Measurements from ENCODE around the gene ATP2B3.

Gene ATP2B3

DNA sequence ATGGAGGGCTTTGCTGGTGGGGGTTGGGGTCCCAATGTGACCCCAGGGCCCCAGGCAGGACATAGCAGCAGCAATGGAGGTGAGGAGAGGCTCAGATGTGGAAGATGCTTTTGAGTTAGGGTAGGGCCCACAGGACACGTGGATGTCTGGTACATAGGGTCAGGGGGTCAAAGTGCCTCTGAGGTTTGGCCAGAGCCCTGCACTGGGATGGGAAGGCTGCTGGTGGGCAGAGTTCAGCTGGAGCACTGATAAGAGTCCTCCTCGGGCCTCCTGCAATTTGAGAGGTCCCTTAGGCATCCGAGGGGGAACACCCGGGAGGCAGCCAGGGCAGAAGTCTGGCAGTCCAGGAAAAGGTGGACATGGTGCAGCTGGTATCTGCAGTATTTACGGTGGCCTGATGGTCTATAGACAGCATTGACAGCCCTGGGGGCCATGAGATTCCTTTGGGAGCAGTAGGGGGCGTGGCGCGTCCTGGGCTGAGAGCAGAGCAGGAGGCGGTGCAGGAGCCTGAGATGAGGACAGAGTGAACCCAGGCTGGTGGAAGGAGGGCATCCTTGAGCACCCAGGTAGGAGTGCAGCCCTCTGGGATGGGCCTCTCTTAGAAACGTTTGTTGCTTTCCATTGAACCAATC lies 58.9 kb downstream of the ATP2B3 start:
- no peak for DNase-seq

- DNase-seq: no peak
Measured at GRCh38 chrX:153576961-153577360, 59.5 kb downstream of the ATP2B3 start.

- no peak for DNase-seq
Measured at GRCh38 chrX:153578200-153578835, 60.9 kb downstream of the ATP2B3 start.

GRCh38 chrX:153578889-153579288 lies 61.4 kb downstream of the ATP2B3 start:
- no peak for DNase-seq

DNA sequence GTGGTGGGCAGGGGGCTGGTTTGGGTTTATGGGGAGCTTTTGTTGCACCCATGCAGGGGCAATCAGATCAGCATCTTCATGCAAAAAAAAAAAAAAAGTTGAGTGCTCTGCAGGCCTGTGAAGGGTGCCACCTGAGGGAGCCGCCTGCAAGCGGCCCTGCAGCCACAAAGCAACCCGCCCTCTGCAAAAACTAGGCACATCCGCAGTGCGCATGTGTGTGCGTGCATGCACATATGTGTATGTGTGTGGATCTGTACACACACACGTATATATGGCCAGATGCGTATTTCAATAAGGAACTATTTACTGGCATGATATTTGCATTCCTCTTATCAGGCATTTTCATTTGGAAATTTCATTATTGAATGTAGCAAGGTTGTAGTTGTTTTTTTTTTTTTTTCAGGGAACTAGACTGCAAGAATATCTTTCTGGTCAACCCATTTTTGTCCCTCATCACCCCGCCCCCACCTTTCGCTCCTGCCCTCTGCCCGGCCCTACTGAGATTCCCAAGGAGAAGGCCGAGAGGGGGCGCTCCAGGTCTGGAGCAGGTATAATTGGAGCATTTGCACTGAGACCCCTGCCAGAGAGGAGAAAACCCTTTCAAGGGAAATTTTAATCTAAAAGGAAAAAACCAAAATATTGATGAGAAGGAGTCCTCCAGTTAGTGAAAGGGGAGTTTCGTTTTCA lies 63.4 kb downstream of the ATP2B3 start:
- DNase-seq: peak in 1 of 6 experiments; percentile 18

DNA sequence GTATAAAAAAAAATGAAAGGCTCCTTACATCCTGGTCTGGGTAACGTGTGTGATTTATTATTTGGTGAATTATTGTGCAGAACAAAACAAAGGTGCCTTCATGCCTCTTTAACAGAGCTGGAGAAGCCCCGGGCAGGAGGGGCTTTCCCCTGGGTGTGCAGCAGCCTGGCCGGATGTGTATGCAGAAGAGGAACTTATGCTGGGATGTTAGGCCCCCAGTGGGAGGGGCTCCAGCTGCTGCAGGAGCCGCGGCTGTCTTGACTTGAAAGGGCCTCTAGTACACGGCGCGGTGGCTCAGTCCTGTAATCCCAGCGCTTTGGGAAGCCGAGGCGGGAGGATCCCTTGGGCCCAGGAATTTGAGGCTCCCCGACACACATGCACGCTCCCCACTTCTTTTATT lies 65.5 kb downstream of the ATP2B3 start:
- DNase-seq: peak; percentile 30 to 70 (median 62)

- no peak for DNase-seq
Measured at GRCh38 chrX:153583433-153583832, 66.0 kb downstream of the ATP2B3 start.

DNA sequence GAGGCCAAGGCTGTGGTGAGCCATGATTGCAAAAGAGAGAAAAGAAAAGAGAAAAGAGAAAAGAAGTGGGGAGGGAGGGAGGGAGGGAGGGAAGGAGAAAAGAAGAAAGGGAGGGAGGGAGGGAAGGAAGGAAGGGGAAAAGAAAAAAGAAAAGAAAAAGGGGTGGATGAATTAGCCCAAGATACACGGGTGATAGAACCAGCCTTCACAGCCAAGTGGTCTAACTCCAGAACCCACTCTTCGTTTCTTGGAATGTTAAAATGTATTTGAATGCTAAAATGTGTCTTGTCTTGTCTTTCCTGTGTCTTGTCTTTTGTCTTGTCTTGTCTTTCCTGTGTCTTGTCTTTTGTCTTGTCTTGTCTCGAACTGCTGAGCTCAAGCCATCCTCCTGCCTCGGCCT lies 68.4 kb downstream of the ATP2B3 start:
- DNase-seq: no peak

GRCh38 chrX:153587342-153587741 lies 69.9 kb downstream of the ATP2B3 start:
- DNase-seq: no peak

DNA sequence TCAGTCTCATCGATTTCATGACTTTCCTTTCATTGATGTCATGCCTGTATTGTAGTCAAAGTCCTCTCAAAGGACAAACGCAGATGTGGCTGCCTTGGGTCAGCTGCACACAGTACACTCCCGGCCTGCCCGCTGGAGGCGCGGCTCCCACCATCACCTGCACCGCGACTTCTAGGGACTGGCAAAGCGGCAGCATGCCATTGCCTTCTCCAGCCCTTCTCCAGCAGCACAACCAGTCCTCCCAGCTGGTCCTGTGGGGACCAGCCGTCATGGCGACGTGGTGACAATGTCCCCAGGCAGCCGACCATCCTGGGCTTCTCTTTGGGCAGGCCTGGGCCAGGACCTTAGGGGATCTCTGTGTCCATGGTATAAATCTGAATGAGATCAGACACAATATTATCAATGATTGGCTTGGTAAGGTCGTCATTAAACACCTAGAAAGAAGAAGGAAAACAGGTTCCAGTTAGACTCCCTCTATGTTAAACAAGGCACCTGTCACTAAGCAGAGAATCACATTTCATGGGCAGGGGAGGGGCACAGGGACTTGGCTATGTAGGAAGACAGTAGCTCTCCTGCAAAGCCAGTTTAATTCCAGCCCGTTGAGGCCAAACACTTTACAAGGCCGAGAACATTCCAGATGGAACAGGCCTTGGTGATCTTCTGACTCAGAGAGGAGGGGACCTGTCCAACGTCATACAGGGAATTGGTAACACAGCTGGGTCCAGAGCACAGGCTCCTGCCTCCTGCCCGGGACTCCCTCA lies 70.8 kb downstream of the ATP2B3 start:
- no peak for DNase-seq

- DNase-seq: no peak
Measured at GRCh38 chrX:153588782-153589446, 71.5 kb downstream of the ATP2B3 start.

- DNase-seq: peak in 1 of 6 experiments; percentile 1
Measured at GRCh38 chrX:153590961-153591956, 73.8 kb downstream of the ATP2B3 start.

- DNase-seq: no peak
Measured at GRCh38 chrX:153592091-153592833, 74.8 kb downstream of the ATP2B3 start.

GRCh38 chrX:153592966-153593688 lies 75.7 kb downstream of the ATP2B3 start:
- DNase-seq: no peak

DNA sequence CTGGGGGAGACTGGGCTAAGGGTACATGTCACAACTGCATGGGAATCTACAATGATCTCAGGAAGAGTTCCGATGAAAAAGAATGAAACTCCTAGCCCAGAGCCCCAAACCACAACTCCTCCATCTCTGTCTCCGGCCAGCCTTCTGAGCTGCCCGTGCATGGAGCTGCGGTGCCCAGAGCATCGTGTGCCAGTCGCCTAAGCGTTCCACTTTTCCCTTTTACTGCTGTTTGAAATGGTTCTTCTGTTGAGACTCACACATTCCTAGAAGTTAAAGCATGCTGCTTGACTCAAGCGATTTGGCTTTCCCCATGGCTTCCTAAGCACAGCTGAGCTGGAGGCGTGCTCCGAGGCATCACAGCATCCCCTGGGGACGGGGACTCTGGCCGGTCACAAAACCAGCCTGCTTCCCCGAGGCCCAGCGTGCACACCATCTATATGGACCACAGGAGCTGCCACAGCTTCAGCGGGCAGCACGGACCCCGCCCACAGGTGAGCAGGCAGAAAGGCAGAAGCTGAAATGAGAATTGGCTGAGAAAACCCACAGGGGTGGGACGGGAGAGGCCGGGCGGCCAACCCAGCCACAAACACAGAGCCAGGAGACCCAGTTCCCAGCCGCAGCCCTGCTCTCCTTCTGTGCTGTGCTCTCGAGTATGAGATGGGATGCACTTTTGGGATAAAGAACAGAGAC lies 76.5 kb downstream of the ATP2B3 start:
- DNase-seq: no peak

GRCh38 chrX:153595387-153595786 lies 77.9 kb downstream of the ATP2B3 start:
- no peak for DNase-seq

GRCh38 chrX:153595859-153596857 lies 78.7 kb downstream of the ATP2B3 start:
- no peak for DNase-seq
